ENCODE measurements around the gene CLCNKA.
"Not testable (repeated sequence)": the region's sequence is repeated elsewhere in the genome, so short reads cannot be mapped to it uniquely, and the experiment has no call there.

Gene CLCNKA

GRCh38 chr1:16047791-16048475 lies 26.1 kb downstream of the CLCNKA start:
- no peak for TF ChIP-seq CTCF (IDR thresholded peaks at IDR 0.05; ENCODE audit: insufficient read depth, low read depth, low read length, missing control alignments)
- no peak for DNase-seq (ENCODE audit: low read depth)
- H3K4me3 ChIP-seq (ENCODE audit: low read depth, low read length) = no peak overlapping the region

- H3K4me3 ChIP-seq (ENCODE audit: low read depth, low read length) = no peak overlapping the region
- TF ChIP-seq CTCF (IDR thresholded peaks at IDR 0.05; ENCODE audit: insufficient read depth, low read depth, low read length, missing control alignments) = no peak
- DNase-seq (ENCODE audit: low read depth) = no peak
These were observed 26.8 kb downstream of the CLCNKA start for GRCh38 chr1:16048573-16049189.

- TF ChIP-seq CTCF (IDR thresholded peaks at IDR 0.05; ENCODE audit: insufficient read depth, low read depth, low read length, missing control alignments) = no peak
- DNase-seq (ENCODE audit: low read depth) = no peak
- H3K4me3 ChIP-seq (ENCODE audit: low read depth, low read length) = no peak overlapping the region
These were observed 28.5 kb downstream of the CLCNKA start for GRCh38 chr1:16050328-16050727.

- no peak for DNase-seq (ENCODE audit: low read depth)
- no peak for TF ChIP-seq CTCF (IDR thresholded peaks at IDR 0.05; ENCODE audit: insufficient read depth, low read depth, low read length, missing control alignments)
- H3K4me3 ChIP-seq (ENCODE audit: low read depth, low read length) = no peak overlapping the region
These were observed 29.2 kb downstream of the CLCNKA start for GRCh38 chr1:16051039-16051438.

GRCh38 chr1:16051949-16052348 lies 30.1 kb downstream of the CLCNKA start:
- H3K4me3 ChIP-seq (ENCODE audit: low read depth, low read length); DNase-seq (ENCODE audit: low read depth): not testable (repeated sequence)

- no peak for TF ChIP-seq CTCF (IDR thresholded peaks at IDR 0.05; ENCODE audit: insufficient read depth, low read depth, low read length, missing control alignments)
- DNase-seq (ENCODE audit: low read depth) = peak; percentile 38
- no peak overlapping the region for H3K4me3 ChIP-seq (ENCODE audit: low read depth, low read length)
These were observed 32.1 kb downstream of the CLCNKA start for GRCh38 chr1:16053781-16054502.
